Measurements from ENCODE around the gene GATAD2B. TPM values are rescaled to one million over a fixed set of nuclear protein-coding genes. Genes with fewer than 3 reads are reported as not detected.

Gene GATAD2B
- total and polyA plus RNA-seq, 10 donors, result 3.7 to 68.1 (median 47.6) TPM

DNA sequence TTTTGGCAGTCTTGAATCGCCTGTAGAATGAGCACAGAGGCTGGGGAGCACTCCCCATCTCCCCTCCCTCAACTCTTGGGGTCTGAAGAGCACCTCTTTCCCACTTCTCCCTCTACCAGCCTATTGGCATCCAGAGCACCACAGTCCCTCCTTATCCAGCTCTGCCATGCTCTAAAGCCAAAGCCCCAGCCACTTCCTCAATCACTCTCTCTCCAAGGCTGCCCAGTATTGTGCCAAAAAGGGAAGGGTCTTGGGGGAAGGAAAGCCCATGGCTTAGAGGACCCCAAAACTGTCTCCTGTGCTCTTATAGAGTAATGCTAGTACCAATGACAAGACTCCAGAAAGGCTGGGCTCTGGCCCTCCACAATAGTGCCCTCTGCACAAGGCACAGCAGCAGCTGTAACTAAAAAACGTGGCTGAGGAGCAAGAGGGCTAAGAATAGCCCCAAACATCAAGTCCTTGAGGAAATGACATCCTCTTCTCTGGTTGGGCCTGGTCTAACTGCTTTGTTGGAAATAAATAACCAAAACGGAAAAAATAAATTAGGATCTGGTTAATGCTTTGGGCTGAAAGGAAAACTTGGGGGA is 119.2 kb downstream of the GATAD2B start:
- Histone ChIP-seq H3K4me1 (peaks cover 8 to 49% (median 35%) of the 10 kb centered on the region in 6 donors), H3K27ac (peak overlapping the region in 6 of 8 donors; percentile 26 to 90 (median 86)), H3K4me3 (no peak overlapping the region), H3K36me3 (peaks cover 0 to 50% (median 16%) of the 10 kb centered on the region in 6 donors), H3K27me3 (replicated peaks in 1 of 7) (no peaks in the 10 kb centered on the region), H3K9me3 (no peaks in the 10 kb centered on the region)
- DNase-seq, result no peak
- 56 to 66% (median 60%) methylated on average over 3 of the region's 3 CpGs for WGBS, 5 donors
- TF ChIP-seq, protein P1, sequence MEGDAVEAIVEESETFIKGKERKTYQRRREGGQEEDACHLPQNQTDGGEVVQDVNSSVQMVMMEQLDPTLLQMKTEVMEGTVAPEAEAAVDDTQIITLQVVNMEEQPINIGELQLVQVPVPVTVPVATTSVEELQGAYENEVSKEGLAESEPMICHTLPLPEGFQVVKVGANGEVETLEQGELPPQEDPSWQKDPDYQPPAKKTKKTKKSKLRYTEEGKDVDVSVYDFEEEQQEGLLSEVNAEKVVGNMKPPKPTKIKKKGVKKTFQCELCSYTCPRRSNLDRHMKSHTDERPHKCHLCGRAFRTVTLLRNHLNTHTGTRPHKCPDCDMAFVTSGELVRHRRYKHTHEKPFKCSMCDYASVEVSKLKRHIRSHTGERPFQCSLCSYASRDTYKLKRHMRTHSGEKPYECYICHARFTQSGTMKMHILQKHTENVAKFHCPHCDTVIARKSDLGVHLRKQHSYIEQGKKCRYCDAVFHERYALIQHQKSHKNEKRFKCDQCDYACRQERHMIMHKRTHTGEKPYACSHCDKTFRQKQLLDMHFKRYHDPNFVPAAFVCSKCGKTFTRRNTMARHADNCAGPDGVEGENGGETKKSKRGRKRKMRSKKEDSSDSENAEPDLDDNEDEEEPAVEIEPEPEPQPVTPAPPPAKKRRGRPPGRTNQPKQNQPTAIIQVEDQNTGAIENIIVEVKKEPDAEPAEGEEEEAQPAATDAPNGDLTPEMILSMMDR (IDR thresholded peaks at IDR 0.05 in 8 of 11, conservative IDR thresholded peaks at IDR 0.05 in 3 of 11), result no peak
- TF ChIP-seq POLR2A (IDR thresholded peaks at IDR 0.05), result no peak
- no peak for TF ChIP-seq POLR2AphosphoS5 (IDR thresholded peaks at IDR 0.05)
- intact Hi-C loops (cut with DNase I; ENCODE audit: low total_unique reads), result no loop called here

DNA sequence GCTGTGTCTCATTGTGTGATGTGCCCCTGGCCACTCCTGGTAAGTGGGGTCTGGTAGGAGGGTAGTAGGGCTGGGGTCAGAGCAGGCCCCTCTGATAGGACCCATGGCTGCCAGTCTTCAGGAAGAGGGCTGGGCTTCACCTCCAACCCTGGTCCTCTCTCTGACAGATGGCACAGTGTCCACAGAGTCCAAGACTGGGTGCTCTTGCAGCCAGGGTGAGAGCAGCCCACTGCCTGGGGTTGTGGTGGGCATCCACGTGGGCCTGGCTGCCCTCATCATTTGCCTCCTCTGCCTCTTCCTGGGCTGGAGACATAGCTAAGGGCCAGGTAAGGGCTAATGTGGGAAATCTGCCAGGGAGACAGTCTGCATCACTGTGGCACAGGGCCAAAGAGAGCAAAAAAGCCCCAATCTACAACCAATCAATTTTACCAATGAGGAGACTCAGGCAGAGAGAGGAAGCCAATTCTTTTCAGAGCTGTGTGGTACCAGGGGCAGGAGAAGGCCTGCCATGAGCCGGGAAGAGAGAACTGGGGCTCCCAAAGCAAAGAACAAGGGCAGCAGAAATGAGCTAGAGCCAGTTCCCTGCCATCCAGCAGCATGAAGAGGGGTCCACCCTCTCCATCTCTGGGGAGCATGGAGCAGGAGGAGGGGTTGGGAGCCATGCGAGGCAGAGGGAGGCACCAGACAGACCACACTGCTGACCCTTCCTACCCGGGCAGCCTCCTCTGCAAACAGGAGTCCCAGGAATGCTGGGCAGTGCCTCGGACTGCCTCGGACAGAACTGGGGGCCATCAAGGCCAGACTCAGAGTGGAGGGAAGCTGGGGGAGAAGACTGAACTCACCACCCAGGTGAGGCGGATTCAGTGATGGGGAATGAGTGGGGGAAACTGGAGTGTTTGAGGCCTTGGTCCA is 120.7 kb downstream of the GATAD2B start:
- no peak for DNase-seq
- Histone ChIP-seq H3K4me1 (peaks cover 10 to 57% (median 41%) of the 10 kb centered on the region in 6 donors), H3K36me3 (peaks cover 0 to 35% (median 4%) of the 10 kb centered on the region in 6 donors), H3K9me3 (no peaks in the 10 kb centered on the region), H3K27ac (peak overlapping the region in 2 of 8 donors; percentile 86 to 90), H3K27me3 (replicated peaks in 1 of 7) (no peaks in the 10 kb centered on the region), H3K4me3 (no peak overlapping the region)
- TF ChIP-seq POLR2A (IDR thresholded peaks at IDR 0.05) (no peak), POLR2AphosphoS5 (IDR thresholded peaks at IDR 0.05) (peak in 1 of 3 donors; percentile 43)
- TF ChIP-seq, protein P1 (IDR thresholded peaks at IDR 0.05 in 8 of 11, conservative IDR thresholded peaks at IDR 0.05 in 3 of 11), result no peak
- intact Hi-C loops (cut with DNase I; ENCODE audit: low total_unique reads), result no loop called here
- WGBS, 5 donors, result 91 to 95% (median 92%) methylated on average over 6 to 7 of the region's 7 CpGs

DNA sequence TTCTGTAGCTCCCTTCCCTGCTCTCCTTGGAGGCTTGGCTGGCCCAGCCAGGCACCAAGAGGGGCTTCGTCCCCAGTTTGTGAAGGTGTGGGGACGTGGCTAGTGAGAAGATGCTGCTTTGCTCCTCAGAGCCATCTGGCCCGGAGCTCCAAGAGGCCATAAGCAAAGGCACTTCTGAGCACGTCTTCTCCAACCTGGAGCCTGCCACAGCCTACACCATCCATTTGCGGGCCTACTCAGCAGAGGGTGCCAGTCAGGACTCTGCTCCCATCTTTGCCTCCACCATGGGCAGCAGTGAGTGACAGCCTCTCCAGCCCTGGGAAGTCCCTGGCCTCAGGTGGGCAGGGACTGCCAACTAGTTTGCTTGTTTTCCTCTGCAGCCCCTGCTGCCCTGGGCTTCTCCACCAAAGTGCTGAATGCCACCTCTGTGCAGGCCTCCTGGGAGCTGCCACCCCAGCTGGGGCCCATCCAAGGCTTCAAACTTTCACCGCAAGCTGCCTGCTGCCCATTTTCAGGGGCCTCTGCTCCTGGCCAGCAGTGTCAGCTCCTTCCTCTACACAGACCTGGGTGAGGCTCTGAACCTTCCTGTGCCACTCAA is 121.6 kb downstream of the GATAD2B start:
- no peak for DNase-seq
- intact Hi-C loops (cut with DNase I; ENCODE audit: low total_unique reads), result no loop called here
- Histone ChIP-seq H3K4me1 (peaks cover 9 to 51% (median 39%) of the 10 kb centered on the region in 6 donors), H3K36me3 (peaks cover 0 to 26% (median 2%) of the 10 kb centered on the region in 6 donors), H3K9me3 (no peaks in the 10 kb centered on the region), H3K4me3 (no peak overlapping the region), H3K27me3 (replicated peaks in 1 of 7) (no peaks in the 10 kb centered on the region), H3K27ac (no peak overlapping the region)
- peak in 1 of 3 donors; percentile 31 for TF ChIP-seq POLR2AphosphoS5 (IDR thresholded peaks at IDR 0.05)
- TF ChIP-seq POLR2A (IDR thresholded peaks at IDR 0.05), result no peak
- TF ChIP-seq, protein P1 (IDR thresholded peaks at IDR 0.05 in 8 of 11, conservative IDR thresholded peaks at IDR 0.05 in 3 of 11), result no peak
- 96 to 99% (median 96%) methylated on average over 6 of the region's 6 CpGs for WGBS, 5 donors
